Kidney (tissue), 14 donors: ENCODE results near the gene XPNPEP2. TPM values are rescaled to one million over a fixed set of nuclear protein-coding genes. Genes with fewer than 3 reads are reported as not detected.

Source experiments
- DNase-seq, 5 donors: peaks; one replicate each; pipeline ENCODE4 v3.0.0-alpha.2; 2013 to 2020
- FAIRE-seq: peaks from 2 replicates; lab custom pipeline; 2012; peaks lifted over from hg19 to GRCh38; lab: Jason Lieb, UNC
- H3K27ac ChIP-seq, 2 donors: one replicate each; pipeline ENCODE4 v1.7.0; 2013; ENCODE audit warnings: low read depth in 2 of 2, low read length in 2 of 2, inconsistent platforms in 1 of 2
- H3K27me3 ChIP-seq: one replicate; pipeline ENCODE4 v1.7.1; 2013; ENCODE audit warnings: low read length, inconsistent platforms; ENCODE audit not compliant: control insufficient read depth, insufficient read depth
- H3K36me3 ChIP-seq, 3 donors: one replicate each; pipeline versions ENCODE4 v1.7.0 to v1.7.1; 2013; ENCODE audit warnings: low read length in 3 of 3, control low read depth in 1 of 3, inconsistent platforms in 1 of 3; ENCODE audit not compliant: insufficient read depth in 3 of 3, control insufficient read depth in 2 of 3
- H3K4me1 ChIP-seq, 3 donors: one replicate each; pipeline versions ENCODE4 v1.7.0 to v1.7.1; 2013; ENCODE audit warnings: low read length in 3 of 3, inconsistent platforms in 1 of 3, low read depth in 1 of 3; ENCODE audit not compliant: control insufficient read depth in 2 of 3, insufficient read depth in 2 of 3
- H3K4me3 ChIP-seq, 3 donors: one replicate each; pipeline versions ENCODE4 v1.7.0 to v1.8.1; 2013; ENCODE audit warnings: low read length in 3 of 3, control low read depth in 1 of 3, inconsistent platforms in 1 of 3
- H3K9ac ChIP-seq, 3 donors: one replicate each; pipeline versions ENCODE4 v1.7.0 to v1.7.1; 2013; ENCODE audit warnings: low read length in 3 of 3, control low read depth in 1 of 3, inconsistent platforms in 1 of 3
- H3K9me3 ChIP-seq, 3 donors: one replicate each; pipeline versions ENCODE4 v1.7.0 to v1.7.1; 2013; ENCODE audit warnings: low read length in 3 of 3, control low read depth in 1 of 3, inconsistent platforms in 1 of 3; ENCODE audit not compliant: control insufficient read depth in 2 of 3, insufficient read depth in 1 of 3
- CTCF ChIP-seq: IDR thresholded peaks from 3 replicates; pipeline ENCODE4 v1.5.1; 2012; ENCODE audit warnings: mild to moderate bottlenecking, moderate library complexity, borderline replicate concordance; ENCODE audit not compliant: insufficient read depth; ENCODE audit errors: extremely low read depth
- intact Hi-C: fragments of 100-400 bp; cut with DNase I; formaldehyde crosslinking; loops from one replicate; pipeline ENCODE4 v1.11.1; 2022
- polyA plus RNA-seq: library from polyadenylated mRNA; stranded (reverse); fragments of 350-450 nt; fragmentation: Illumina TruSeq; extraction: RNeasy Lipid Tissue Mini Kit (QIAGEN cat#74804); gene quantifications from one replicate; pipeline ENCODE4 v1.2.3, GENCODE V29; 2014; ENCODE audit warnings: low read depth, low replicate concordance; ENCODE audit not compliant: insufficient read depth
- total RNA-seq: library from RNA; stranded (reverse); fragmentation: NEBNext Ultra II Directional; extraction: Animal tissue kit (Norgen Biotek cat#: 25700); gene quantifications from one replicate; pipeline ENCODE4 v1.2.1, GENCODE V29; 2021
- donor health status: control.
- donor health status: control.
- donor health status: control.
- donor health status: control.
- donor health status: control.
- donor health status: DM: yes; HTN: yes; CAD: no.
- donor health status: Normal renal cell carcinoma (clear cell type).

Gene XPNPEP2
- total and polyA plus RNA-seq, 2 donors from 2014 or later = 2.0 to 78.6 TPM

GRCh38 chrX:129736491-129736890 is 2.3 kb upstream of the XPNPEP2 start:
- H3K36me3 ChIP-seq = no peaks in the 10 kb centered on the region
- TF ChIP-seq CTCF = no peak
- H3K27me3 ChIP-seq = no peaks in the 10 kb centered on the region
- H3K4me1 ChIP-seq = peaks cover 0 to 3% (median 0%) of the 10 kb centered on the region in 3 donors
- H3K27ac ChIP-seq = peak overlapping the region; percentile 37 to 51
- no peak overlapping the region for H3K4me3 ChIP-seq
- no peak overlapping the region for H3K9ac ChIP-seq
- FAIRE-seq (no peak), DNase-seq (no peak)
- intact Hi-C loops = no loop called here
- H3K9me3 ChIP-seq = no peaks in the 10 kb centered on the region

GRCh38 chrX:129737916-129738315 is 863 bp upstream of the XPNPEP2 start:
- Histone ChIP-seq H3K4me1 (peaks cover 0 to 3% (median 0%) of the 10 kb centered on the region in 3 donors), H3K27ac (peak overlapping the region; percentile 47 to 51), H3K9me3 (no peaks in the 10 kb centered on the region), H3K4me3 (no peak overlapping the region), H3K9ac (no peak overlapping the region), H3K27me3 (no peaks in the 10 kb centered on the region), H3K36me3 (no peaks in the 10 kb centered on the region)
- TF ChIP-seq CTCF = no peak
- DNase-seq (no peak), FAIRE-seq (no peak)
- intact Hi-C loops = no loop called here

GRCh38 chrX:129739578-129739977 is 799 bp downstream of the XPNPEP2 start:
- DNase-seq (no peak), FAIRE-seq (no peak)
- TF ChIP-seq CTCF = no peak
- Histone ChIP-seq H3K9me3 (no peaks in the 10 kb centered on the region), H3K4me1 (peaks cover 0 to 3% (median 0%) of the 10 kb centered on the region in 3 donors), H3K4me3 (peak overlapping the region in 2 of 3 donors; percentile 52 to 54), H3K27ac (peak overlapping the region; percentile 60 to 67), H3K36me3 (no peaks in the 10 kb centered on the region), H3K27me3 (no peaks in the 10 kb centered on the region), H3K9ac (peak overlapping the region in 1 of 3 donors; percentile 51)
- intact Hi-C loops = no loop called here
